GM21737 (cell line): Measurements from ENCODE around the gene FBN1.

ENCODE experiments used
- ATAC-seq: cut with Tn5 transposase; IDR thresholded peaks from one replicate; pipeline ENCODE4 v1.9.1; 2021; ENCODE audit warnings: mild to moderate bottlenecking, moderate library complexity; ENCODE audit not compliant: unreplicated experiment

Gene FBN1

GRCh38 chr15:48652510-48653076, 7.1 kb upstream of the FBN1 start:
- ATAC-seq, result no peak

GRCh38 chr15:48650931-48651330, 5.4 kb upstream of the FBN1 start:
- ATAC-seq, result no peak

DNA sequence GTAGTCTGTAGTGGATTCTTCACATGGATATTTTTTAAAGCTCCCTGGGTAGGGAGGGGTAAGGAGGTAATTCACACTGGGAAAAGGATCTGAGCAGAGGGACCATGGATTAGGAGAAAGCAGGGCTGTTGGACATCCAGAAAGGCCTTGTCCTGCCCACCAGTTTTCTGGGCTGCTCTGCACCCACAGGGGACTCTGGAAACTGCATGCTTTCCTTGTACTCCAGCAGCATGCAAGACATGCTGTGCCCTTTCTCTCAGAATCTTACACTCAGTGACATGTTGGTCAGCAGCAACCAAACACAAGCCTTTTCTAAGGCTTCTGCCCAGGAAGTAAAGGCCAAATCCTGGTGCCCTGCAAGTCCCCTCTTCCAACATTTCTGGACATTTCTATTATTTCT, 2.5 kb upstream of the FBN1 start:
- ATAC-seq, result no peak

DNA sequence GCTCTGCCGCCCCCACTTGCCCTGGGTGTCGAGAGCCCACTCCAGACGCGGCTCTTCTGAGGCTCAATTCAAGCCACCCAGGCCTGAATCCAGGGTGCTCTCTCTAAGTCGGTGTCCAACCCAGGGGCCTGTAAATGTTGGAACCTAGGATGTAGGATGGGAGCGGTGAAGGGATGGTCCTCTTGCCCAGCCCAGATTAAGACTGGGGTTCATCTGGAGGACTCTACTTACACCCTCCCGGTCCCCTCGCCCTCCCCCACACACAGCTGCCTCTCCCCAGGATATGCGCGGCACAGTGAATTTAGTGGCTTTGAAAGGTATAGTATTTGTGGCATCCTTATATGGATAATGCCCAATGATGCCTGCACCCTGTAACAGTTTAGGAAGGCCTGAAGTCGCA, 822 bp upstream of the FBN1 start:
- ATAC-seq, result no peak

DNA sequence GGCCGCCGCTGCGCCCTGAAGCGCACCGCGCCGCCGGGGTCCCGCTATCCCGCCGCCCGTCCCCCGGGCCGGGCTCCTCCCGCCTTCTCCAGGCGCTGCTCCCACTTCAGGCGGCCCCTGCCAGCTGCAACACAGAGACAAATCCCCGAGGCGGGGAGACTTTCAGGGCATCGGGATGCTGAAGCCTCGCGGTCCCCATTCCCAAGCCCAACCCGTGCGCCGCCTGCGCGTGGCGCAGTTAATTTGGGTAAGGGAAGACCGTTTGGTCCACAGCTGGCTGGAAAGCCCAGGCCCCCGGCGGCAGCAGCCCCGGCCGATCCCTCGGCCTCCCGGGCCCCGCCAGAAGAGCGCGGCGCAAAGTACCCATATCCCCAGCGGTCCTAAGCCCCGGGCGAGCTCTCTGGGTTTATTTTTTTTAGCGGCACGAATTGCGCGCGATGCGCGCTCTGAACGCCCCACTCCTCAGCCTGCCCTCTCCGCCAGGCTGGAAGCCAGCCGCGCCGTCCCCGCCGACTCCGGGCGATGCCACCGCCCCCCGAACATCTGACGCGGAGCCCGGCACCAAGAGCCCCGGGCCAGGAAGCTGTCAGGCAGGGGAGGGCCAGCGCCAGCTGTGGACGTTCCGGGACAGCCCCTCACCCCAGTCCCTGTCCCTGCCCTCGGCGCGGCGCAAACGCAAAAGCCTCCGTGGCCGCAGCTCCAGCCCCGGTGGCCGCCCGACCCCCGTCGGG, 517 bp downstream of the FBN1 start:
- peak; percentile 34 for ATAC-seq

DNA sequence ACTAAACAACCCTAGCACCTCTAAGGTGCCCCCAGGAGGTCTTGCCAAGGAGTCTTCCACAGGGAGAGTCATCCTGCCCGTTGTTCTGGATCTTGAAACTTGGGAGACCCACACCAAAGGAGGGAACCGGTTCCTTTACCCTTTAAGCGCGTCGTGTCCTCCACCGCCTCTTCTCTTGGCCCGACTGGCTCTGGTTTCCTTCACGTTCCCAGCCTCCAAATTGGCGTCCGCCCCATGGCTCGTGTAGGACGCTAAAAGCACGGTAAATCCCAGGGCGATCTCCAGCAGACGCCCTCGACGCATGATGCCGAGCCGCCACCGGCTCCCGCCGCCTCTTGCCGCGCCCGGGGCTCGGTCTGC, 1.1 kb downstream of the FBN1 start:
- peak; percentile 2 for ATAC-seq

GRCh38 chr15:48643776-48644466, 1.6 kb downstream of the FBN1 start:
- ATAC-seq, result no peak

DNA sequence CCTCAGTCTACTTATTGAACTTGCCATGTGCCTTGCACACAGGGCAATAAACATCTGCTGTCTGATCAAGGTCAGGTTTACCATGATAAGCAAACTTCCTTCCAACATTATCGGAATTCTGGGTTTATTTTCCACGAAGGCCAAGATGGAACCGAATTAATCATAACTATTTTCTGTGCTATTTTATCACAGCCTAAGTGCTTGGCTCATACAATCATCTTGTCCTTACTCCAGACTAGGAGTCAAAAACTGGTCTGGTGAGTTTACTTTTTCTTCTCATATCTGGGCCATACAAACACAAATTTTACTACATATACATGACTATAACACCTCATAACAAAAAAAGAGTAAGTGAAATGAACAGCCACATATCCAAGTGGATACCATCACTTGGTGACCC, 2.3 kb downstream of the FBN1 start:
- no peak for ATAC-seq

- no peak for ATAC-seq
Observed at GRCh38 chr15:48642795-48643194, 2.7 kb downstream of the FBN1 start.

DNA sequence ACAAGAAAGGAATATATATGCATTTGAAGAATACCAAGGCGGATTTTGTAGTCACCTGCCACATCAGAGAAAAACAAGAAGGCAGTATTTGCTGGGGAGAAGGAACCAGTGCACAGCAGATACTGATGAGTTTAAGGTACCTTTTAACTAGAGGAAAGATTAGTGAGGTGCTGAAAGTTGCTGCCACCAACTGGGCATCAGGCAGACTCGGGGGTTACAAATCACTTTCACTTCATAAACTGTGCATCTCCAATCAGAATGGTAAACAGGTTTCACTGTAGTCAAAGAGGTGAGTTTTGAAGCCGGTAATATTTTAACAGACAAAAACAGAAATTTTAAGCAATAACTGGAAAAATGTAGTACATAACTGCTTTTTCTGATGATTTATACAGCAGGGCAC, 4.1 kb downstream of the FBN1 start:
- no peak for ATAC-seq

DNA sequence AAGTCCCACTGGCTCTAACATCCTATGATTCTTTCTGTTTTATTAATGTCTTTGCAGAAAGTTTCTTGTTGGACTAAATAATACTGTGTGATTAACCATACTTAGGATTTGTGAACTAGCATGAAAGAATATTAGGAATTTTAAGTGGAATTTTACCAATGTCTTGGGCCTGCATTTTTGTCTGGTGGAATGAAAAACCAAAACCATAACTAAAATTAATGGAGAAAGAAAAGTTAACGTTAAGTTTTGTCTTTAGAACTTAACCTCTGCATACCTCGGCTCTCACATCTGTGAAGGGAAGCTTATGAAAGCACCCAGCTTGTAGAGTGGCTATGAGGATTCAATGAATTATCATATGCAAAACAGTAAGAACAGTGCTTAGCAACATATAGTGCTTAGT, 6.5 kb downstream of the FBN1 start:
- no peak for ATAC-seq

- no peak for ATAC-seq
Observed at GRCh38 chr15:48637639-48638038, 7.9 kb downstream of the FBN1 start.

GRCh38 chr15:48636511-48636910, 9.0 kb downstream of the FBN1 start:
- ATAC-seq, result no peak

DNA sequence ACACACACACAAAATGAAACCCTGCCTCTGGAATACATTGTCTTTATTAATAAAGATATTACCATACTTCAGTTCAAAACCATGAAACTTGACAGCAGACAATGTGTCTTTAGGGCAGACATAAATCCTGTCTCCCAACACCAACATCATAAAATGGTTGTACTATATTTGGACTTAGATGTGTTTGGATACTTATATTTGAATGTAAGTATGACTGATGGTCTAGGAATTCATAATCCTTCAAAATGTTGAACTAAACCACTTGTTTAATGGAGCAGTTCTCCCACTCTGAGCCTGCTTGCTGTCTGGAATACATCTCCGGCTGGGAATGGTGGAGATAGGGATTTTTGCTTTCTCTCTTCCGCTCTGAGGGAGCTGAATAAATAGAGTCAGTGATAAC, 10.6 kb downstream of the FBN1 start:
- ATAC-seq, result no peak

- no peak for ATAC-seq
Observed at GRCh38 chr15:48634096-48634495, 11.4 kb downstream of the FBN1 start.

GRCh38 chr15:48632651-48633050, 12.9 kb downstream of the FBN1 start:
- ATAC-seq, result no peak

- ATAC-seq, result no peak
Observed at GRCh38 chr15:48631176-48631770, 14.2 kb downstream of the FBN1 start.

DNA sequence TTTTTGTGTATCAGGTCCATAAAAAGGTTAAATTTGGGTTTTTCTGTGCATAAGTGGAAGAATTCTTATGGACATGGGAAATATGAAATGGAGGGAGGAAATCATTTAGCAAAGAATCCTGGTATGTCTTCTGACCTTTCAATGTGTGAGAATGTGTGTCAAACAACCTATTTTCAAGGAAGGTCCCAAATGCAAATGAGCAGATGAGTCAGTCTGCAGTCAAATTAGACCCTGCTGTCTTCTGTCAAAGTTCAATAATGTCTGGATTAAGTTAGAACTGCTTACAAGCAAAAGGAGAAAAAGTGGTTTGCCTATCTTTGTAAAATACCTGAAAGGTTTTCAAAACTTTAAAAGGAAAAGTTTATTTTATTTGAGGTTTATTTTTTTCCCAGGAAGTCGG, 15.3 kb downstream of the FBN1 start:
- ATAC-seq, result no peak

GRCh38 chr15:48628832-48629231, 16.7 kb downstream of the FBN1 start:
- no peak for ATAC-seq

GRCh38 chr15:48627260-48627940, 18.1 kb downstream of the FBN1 start:
- no peak for ATAC-seq

DNA sequence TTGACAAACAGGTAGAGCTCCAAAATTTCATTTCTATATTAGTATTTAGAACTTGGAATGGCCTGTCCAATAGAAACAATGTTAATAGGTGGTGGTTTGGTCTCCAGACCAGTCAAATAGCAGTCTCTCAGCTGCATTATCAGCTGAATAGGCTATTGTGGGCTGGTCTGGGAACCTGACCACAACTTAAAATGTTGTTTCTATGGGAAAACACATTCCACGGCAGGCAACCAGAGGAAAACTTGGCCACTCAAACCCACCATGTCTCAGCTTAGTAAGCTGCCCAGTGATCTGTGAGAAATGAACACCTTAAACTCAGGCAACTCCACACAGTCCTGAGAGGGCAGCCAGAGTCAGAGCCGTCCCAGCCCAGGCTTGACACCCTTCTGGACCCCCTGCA, 20.4 kb downstream of the FBN1 start:
- ATAC-seq, result no peak
